ENCODE data around the gene NTSR1. TPM values are rescaled to one million over a fixed set of nuclear protein-coding genes. Genes with fewer than 3 reads are reported as not detected.
A peak's percentile ranks its signal among the peaks of the same experiment; 100 is the strongest.

Gene NTSR1
- total and polyA plus RNA-seq, 2 of the 13 experiments (the other 11 are each of a cell fraction or from before 2014, with no cell fraction given) = 0.09 to 0.12 TPM

GRCh38 chr20:62808211-62808865 is 99.7 kb downstream of the NTSR1 start (continued):
- TF ChIP-seq JARID2 (CRISPR knock-in tag; IDR thresholded peaks at IDR 0.05; ENCODE audit: insufficient replicate concordance) (no peak), ZKSCAN5 (CRISPR knock-in tag; IDR thresholded peaks at IDR 0.05) (no peak), FIP1L1 (IDR thresholded peaks at IDR 0.05; ENCODE audit: borderline replicate concordance, insufficient read depth, low read depth, low read length) (no peak), RELA (CRISPR knock-in tag; IDR thresholded peaks at IDR 0.05) (no peak), ZNF784 (CRISPR knock-in tag; IDR thresholded peaks at IDR 0.05; ENCODE audit: borderline replicate concordance) (no peak), ZNF775 (CRISPR knock-in tag; IDR thresholded peaks at IDR 0.05; ENCODE audit: borderline replicate concordance) (no peak), TERF1 (CRISPR knock-in tag; IDR thresholded peaks at IDR 0.05) (no peak), CBX1 (IDR thresholded peaks at IDR 0.05; ENCODE audit: low read depth) (peak; percentile 23), MATR3 (CRISPR knock-in tag; IDR thresholded peaks at IDR 0.05) (no peak), HNF1A (IDR thresholded peaks at IDR 0.05; ENCODE audit: low read depth) (no peak), HNF1A (CRISPR knock-in tag; IDR thresholded peaks at IDR 0.05; ENCODE audit: borderline replicate concordance) (no peak), CERS6 (CRISPR knock-in tag; IDR thresholded peaks at IDR 0.05) (no peak), TRAFD1 (CRISPR knock-in tag; IDR thresholded peaks at IDR 0.05; ENCODE audit: borderline replicate concordance) (no peak), MIER3 (CRISPR knock-in tag; IDR thresholded peaks at IDR 0.05; ENCODE audit: borderline replicate concordance) (0 out of 2 replicates have a peak, but pooled peaks have one; percentile 34), XBP1 (CRISPR knock-in tag; IDR thresholded peaks at IDR 0.05) (no peak), ZMAT5 (CRISPR knock-in tag; IDR thresholded peaks at IDR 0.05; ENCODE audit: borderline replicate concordance, low read depth) (no peak), JDP2 (CRISPR knock-in tag; IDR thresholded peaks at IDR 0.05; ENCODE audit: borderline replicate concordance) (no peak), ZSCAN20 (CRISPR knock-in tag; IDR thresholded peaks at IDR 0.05; ENCODE audit: borderline replicate concordance) (no peak; the same call in 1 of the 2 replicates), TCF7 (IDR thresholded peaks at IDR 0.05; ENCODE audit: low read depth) (no peak), KLF15 (CRISPR knock-in tag; IDR thresholded peaks at IDR 0.05; ENCODE audit: borderline replicate concordance) (no peak)
